IPS-NIHi11 (cell line): ENCODE data around the gene STRAP.
"Not testable (repeated sequence)": the region's sequence is repeated elsewhere in the genome, so short reads cannot be mapped to it uniquely, and the experiment has no call there.

Experiments used
- DNase-seq: peaks from one replicate; pipeline ENCODE4 v3.0.0; 2012; ENCODE audit warnings: mixed read lengths, low spot score

The STRAP gene

GRCh38 chr12:15873556-15873955 is 8.6 kb upstream of the STRAP start:
- no peak for DNase-seq

GRCh38 chr12:15874556-15875145 is 7.5 kb upstream of the STRAP start:
- DNase-seq, result not testable (repeated sequence)

- no peak for DNase-seq
Observed at GRCh38 chr12:15875863-15876262, 6.3 kb upstream of the STRAP start.

GRCh38 chr12:15879413-15879812 is 2.8 kb upstream of the STRAP start:
- DNase-seq, result no peak

- DNase-seq, result no peak
Observed at GRCh38 chr12:15880721-15881120, 1.5 kb upstream of the STRAP start.

GRCh38 chr12:15883536-15883935 is 1.3 kb downstream of the STRAP start:
- no peak for DNase-seq

GRCh38 chr12:15886372-15887042 is 4.3 kb downstream of the STRAP start:
- DNase-seq, result no peak

GRCh38 chr12:15887043-15887817 is 5.0 kb downstream of the STRAP start:
- DNase-seq, result no peak

GRCh38 chr12:15892645-15893259 is 10.6 kb downstream of the STRAP start:
- DNase-seq, result no peak

- DNase-seq, result no peak
Observed at GRCh38 chr12:15893260-15893659, 11.1 kb downstream of the STRAP start.

GRCh38 chr12:15896867-15897266 is 14.7 kb downstream of the STRAP start:
- DNase-seq, result no peak

- DNase-seq, result no peak
Observed at GRCh38 chr12:15897433-15897832, 15.2 kb downstream of the STRAP start.

- DNase-seq, result peak; percentile 21
Observed at GRCh38 chr12:15899282-15899870, 17.2 kb downstream of the STRAP start.

GRCh38 chr12:15904378-15904920 is 22.3 kb downstream of the STRAP start:
- DNase-seq, result no peak

GRCh38 chr12:15910468-15910863 is 28.3 kb downstream of the STRAP start:
- DNase-seq, result no peak

GRCh38 chr12:15910864-15911721 is 28.9 kb downstream of the STRAP start, which contains the start of gene DERA:
DERA (plus strand) TSS chr12:15911332; CDS start chr12:15911384, 52 bp downstream.
- DNase-seq, result peak; percentile 90

- not testable (repeated sequence) for DNase-seq
Observed at GRCh38 chr12:15911931-15912330, 29.7 kb downstream of the STRAP start.

- not testable (repeated sequence) for DNase-seq
Observed at GRCh38 chr12:15914131-15914530, 31.9 kb downstream of the STRAP start.

GRCh38 chr12:15918066-15918465 is 35.9 kb downstream of the STRAP start:
- no peak for DNase-seq

- no peak for DNase-seq
Observed at GRCh38 chr12:15919418-15919817, 37.2 kb downstream of the STRAP start.

- DNase-seq, result no peak
Observed at GRCh38 chr12:15924956-15925355, 42.8 kb downstream of the STRAP start.
